Peyer's patch (tissue), 4 donors: ENCODE data around the gene TCTN1. TPM values are rescaled to one million over a fixed set of nuclear protein-coding genes. Genes with fewer than 3 reads are reported as not detected.
"Not testable (repeated sequence)": the region's sequence is repeated elsewhere in the genome, so short reads cannot be mapped to it uniquely, and the experiment has no call there.

Experiments
- DNase-seq, 3 donors: peaks; one replicate each; pipeline ENCODE4 v3.0.0-alpha.2; 2017 to 2019
- H3K27ac ChIP-seq, 4 donors: fragments of 200-600 bp; sonication (generic); one replicate each; pipeline ENCODE4 v1.5.1; 2016 to 2019
- H3K27me3 ChIP-seq, 2 donors: fragments of 200-600 bp; sonication (generic); one replicate each; pipeline ENCODE4 v1.5.1; 2019
- H3K36me3 ChIP-seq, 3 donors: fragments of 200-600 bp; sonication (generic); one replicate each; pipeline ENCODE4 v1.5.1; 2016 to 2019
- H3K4me1 ChIP-seq, 4 donors: fragments of 200-600 bp; sonication (generic); one replicate each; pipeline ENCODE4 v1.5.1; 2016 to 2019
- H3K4me3 ChIP-seq, 4 donors: fragments of 200-600 bp; sonication (generic); 1 replicate in 3 of 4; 2 replicates in 1 of 4; pipeline ENCODE4 v1.5.1; 2016 to 2019; ENCODE audit warnings: mild to moderate bottlenecking in 1 of 4
- H3K9me3 ChIP-seq, 4 donors: fragments of 200-600 bp; sonication (generic); one replicate each; pipeline ENCODE4 v1.5.1; 2016 to 2019; ENCODE audit warnings: mild to moderate bottlenecking in 1 of 4
- POLR2A ChIP-seq, 2 donors: fragments of 450-650 bp; IDR thresholded peaks; one replicate each; pipeline ENCODE4 v1.5.1; 2017; ENCODE audit warnings: antibody characterized with exemption in 2 of 2, mild to moderate bottlenecking in 2 of 2, moderate library complexity in 2 of 2
- total RNA-seq, 4 donors: library from RNA; depleted of rRNA; stranded (reverse); fragments of >200 nt; gene quantifications; one replicate each; pipeline ENCODE4 v1.1.0, GENCODE V29; 2016
- TF ChIP-seq, protein P1 (sequence below), 6 experiments: fragments of 450-650 bp in 4 of 6; fragments of 200-600 bp in 2 of 6; sonication (generic) in 1 of 6; IDR thresholded peaks; one replicate each; pipeline ENCODE4 v1.5.1; 2017 to 2019; ENCODE audit warnings: antibody characterized with exemption in 6 of 6, mild to moderate bottlenecking in 3 of 6, moderate library complexity in 1 of 6

The TCTN1 gene
- total RNA-seq, 4 donors from 2014 or later: 9.1 to 53.6 (median 9.7) TPM

DNA sequence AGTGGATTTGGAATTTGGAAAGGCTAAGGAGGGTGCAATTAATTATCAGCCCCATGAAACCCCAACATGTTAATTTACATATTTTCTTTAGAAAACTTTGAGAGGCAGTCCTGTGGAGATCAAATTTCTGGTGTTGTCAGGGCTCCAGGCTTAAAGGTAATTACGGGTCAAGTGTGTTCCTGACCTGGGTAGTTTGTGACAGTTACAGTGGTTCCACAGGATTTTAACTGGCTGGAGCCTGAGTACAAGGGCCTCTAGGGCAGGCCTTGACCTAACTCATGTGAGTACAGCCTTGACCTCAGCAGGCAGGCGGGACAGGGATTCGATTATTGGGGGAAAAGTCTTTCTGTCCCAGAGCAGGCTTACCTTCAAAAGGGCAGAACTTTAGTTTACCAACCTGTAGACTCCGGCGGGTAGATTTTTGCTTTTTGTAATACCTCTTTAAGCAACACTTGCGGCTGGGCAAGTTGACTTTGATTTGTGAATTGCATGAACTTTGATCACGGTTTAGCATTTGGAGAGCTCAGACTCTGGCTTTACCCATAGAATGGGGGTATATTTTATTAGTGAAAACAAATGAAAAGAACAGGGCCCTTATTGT lies 22.4 kb upstream of the TCTN1 start:
- H3K4me3 ChIP-seq: no peak overlapping the region
- no peaks in the 10 kb centered on the region for H3K36me3 ChIP-seq
- peak in 1 of 3 donors; percentile 46 for DNase-seq
- H3K9me3 ChIP-seq: no peaks in the 10 kb centered on the region
- no peaks in the 10 kb centered on the region for H3K27me3 ChIP-seq
- H3K4me1 ChIP-seq: peaks cover 0 to 18% (median 6%) of the 10 kb centered on the region in 4 donors
- no peak for TF ChIP-seq POLR2A (IDR thresholded peaks at IDR 0.05)
- TF ChIP-seq, protein P1, sequence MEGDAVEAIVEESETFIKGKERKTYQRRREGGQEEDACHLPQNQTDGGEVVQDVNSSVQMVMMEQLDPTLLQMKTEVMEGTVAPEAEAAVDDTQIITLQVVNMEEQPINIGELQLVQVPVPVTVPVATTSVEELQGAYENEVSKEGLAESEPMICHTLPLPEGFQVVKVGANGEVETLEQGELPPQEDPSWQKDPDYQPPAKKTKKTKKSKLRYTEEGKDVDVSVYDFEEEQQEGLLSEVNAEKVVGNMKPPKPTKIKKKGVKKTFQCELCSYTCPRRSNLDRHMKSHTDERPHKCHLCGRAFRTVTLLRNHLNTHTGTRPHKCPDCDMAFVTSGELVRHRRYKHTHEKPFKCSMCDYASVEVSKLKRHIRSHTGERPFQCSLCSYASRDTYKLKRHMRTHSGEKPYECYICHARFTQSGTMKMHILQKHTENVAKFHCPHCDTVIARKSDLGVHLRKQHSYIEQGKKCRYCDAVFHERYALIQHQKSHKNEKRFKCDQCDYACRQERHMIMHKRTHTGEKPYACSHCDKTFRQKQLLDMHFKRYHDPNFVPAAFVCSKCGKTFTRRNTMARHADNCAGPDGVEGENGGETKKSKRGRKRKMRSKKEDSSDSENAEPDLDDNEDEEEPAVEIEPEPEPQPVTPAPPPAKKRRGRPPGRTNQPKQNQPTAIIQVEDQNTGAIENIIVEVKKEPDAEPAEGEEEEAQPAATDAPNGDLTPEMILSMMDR (IDR thresholded peaks at IDR 0.05): no peak
- peak overlapping the region; percentile 28 to 80 (median 73) for H3K27ac ChIP-seq

DNA sequence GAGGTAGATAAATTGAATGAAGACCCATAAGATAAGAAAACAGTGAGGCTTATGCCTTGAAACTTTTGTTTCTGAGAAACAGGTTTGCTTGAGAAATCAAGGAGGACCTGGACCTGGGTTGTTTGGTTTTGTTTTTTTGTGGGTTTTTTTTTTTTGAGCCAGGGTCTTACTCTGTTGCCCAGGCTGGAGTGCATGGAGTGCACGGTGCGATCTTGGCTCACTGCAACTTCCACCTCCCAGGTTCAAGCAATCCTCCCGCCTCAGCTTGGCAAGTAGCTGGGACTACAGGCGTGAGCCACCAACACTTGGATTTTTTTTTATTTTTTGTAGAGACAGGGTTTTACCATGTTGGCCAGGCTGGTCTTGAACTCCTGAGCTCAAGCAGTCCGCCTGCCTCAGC lies 21.9 kb upstream of the TCTN1 start:
- H3K4me1 ChIP-seq: peaks cover 0 to 18% (median 6%) of the 10 kb centered on the region in 4 donors
- no peak overlapping the region for H3K4me3 ChIP-seq
- TF ChIP-seq POLR2A (IDR thresholded peaks at IDR 0.05): no peak
- TF ChIP-seq, protein P1 (IDR thresholded peaks at IDR 0.05): no peak
- no peaks in the 10 kb centered on the region for H3K27me3 ChIP-seq
- peak overlapping the region in 3 of 4 donors; percentile 28 to 80 (median 76) for H3K27ac ChIP-seq
- no peaks in the 10 kb centered on the region for H3K36me3 ChIP-seq
- H3K9me3 ChIP-seq: no peaks in the 10 kb centered on the region
- no peak for DNase-seq

DNA sequence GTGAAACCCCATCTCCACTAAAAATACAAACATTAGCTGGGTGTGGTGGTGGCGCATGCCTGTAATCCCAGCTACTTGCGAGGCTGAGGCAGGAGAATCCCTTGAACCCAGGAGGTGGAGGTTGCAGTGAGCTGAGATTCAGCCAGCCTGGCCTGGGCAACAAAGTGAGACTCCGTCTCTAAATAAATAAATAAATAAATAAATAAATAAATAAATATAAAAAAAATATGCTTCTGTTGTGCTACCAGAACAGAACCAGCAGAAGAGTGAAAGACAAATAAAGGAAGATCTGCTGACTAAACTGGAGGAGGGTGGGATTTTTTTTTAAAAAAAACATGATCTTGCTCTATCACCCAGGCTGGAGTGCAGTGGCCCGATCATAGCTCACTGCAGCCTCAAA lies 21.0 kb upstream of the TCTN1 start:
- peaks cover 0 to 18% (median 6%) of the 10 kb centered on the region in 4 donors for H3K4me1 ChIP-seq
- H3K27me3 ChIP-seq, H3K36me3 ChIP-seq, H3K9me3 ChIP-seq, DNase-seq, H3K27ac ChIP-seq, H3K4me3 ChIP-seq: not testable (repeated sequence)

DNA sequence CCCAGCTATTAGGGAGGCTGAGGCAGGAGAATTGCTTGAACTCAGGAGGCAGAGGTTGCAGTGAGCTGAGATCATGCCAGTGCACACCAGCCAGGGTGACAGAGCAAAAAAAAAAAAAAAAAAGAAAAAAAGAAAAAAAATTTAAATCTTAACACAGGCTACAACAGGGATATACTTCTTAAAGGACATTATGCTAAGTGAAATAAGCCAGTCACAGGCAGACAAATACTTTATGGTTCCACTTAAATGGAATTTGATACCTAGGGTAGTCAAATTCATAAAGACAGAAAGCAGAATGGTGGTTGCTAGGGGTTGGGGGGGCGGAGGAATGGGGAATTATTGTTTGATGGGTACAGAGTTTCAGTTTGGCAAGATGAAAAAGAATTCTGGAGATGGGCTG lies 16.0 kb upstream of the TCTN1 start:
- Histone ChIP-seq H3K36me3 (no peaks in the 10 kb centered on the region), H3K9me3 (no peaks in the 10 kb centered on the region), H3K27ac (no peak overlapping the region), H3K27me3 (no peaks in the 10 kb centered on the region), H3K4me3 (no peak overlapping the region), H3K4me1 (no peaks in the 10 kb centered on the region)
- TF ChIP-seq, protein P1 (IDR thresholded peaks at IDR 0.05): no peak
- TF ChIP-seq POLR2A (IDR thresholded peaks at IDR 0.05): no peak
- no peak for DNase-seq

DNA sequence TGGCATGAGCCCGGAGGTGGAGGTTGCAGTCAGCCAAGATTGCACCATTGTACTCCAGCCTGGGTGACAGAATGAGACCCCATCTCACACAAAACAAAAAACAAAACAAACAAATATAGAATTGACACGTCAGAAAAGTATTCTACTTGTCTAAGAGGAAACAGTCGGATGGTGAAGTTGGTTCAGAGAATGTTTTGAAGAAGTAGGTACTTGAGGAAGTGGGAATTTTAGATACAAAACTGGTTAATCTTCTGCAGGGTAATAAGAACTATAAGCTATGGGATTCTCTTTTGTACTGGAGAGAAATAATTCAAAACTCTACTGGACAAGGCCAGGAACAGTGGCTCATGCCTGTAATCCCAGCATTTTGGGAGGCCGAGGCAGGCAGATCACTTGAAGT lies 14.6 kb upstream of the TCTN1 start:
- no peaks in the 10 kb centered on the region for H3K36me3 ChIP-seq
- no peaks in the 10 kb centered on the region for H3K9me3 ChIP-seq
- H3K4me1 ChIP-seq: no peaks in the 10 kb centered on the region
- no peak for DNase-seq
- no peak for TF ChIP-seq POLR2A (IDR thresholded peaks at IDR 0.05)
- TF ChIP-seq, protein P1 (IDR thresholded peaks at IDR 0.05): no peak
- no peaks in the 10 kb centered on the region for H3K27me3 ChIP-seq
- H3K27ac ChIP-seq: no peak overlapping the region
- no peak overlapping the region for H3K4me3 ChIP-seq

DNA sequence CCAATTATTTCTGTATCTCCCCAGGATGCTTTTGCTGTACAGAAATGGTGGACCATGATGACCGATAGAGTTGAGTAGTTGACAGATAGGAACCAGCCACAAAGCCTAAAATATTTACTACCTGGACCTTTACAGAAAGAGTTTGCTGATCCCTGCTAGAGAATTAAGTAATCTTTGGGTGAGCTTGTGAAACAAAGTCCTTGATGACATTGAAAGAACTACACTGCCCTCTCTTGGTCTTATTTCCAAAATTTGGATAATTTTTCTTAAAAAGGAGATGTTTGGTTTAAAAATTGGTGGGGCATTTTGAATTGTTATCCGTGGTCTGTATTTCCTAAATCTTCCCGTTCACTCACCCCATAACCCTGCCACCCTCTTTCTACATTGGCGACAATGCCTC lies 13.7 kb upstream of the TCTN1 start:
- no peaks in the 10 kb centered on the region for H3K4me1 ChIP-seq
- no peaks in the 10 kb centered on the region for H3K36me3 ChIP-seq
- no peak overlapping the region for H3K27ac ChIP-seq
- TF ChIP-seq POLR2A (IDR thresholded peaks at IDR 0.05): no peak
- TF ChIP-seq, protein P1 (IDR thresholded peaks at IDR 0.05): peak; percentile 12 to 75 (median 54)
- no peak overlapping the region for H3K4me3 ChIP-seq
- no peak for DNase-seq
- H3K27me3 ChIP-seq: no peaks in the 10 kb centered on the region
- H3K9me3 ChIP-seq: no peaks in the 10 kb centered on the region
